ENCODE data around the gene ZNF136. TPM values are rescaled to one million over a fixed set of nuclear protein-coding genes. Genes with fewer than 3 reads are reported as not detected.

The ZNF136 gene
- total and polyA plus RNA-seq, 2 of the 8 experiments (the other 6 are each of a cell fraction or from before 2014, with no cell fraction given): 1.6 to 6.9 TPM

DNA sequence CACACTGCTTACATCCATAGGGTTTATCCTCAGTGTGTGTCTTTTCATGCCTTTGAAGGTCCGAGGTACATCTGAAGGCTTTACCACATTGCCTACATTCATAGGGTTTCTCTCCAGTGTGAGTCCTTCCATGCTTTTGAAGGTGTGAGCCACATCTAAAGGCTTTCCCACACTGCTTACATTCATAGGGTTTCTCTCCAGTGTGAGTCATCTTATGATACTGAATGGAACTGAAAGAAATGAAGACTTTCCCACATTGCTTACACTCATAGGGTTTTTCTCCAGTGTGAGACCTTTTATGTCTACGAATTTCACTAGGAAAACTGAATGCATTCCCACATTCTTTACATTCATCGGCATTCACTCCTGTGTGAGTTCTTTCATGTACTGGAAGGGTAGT is 29.8 kb upstream of the ZNF136 start:
- Histone ChIP-seq H3K14ac (ENCODE audit: insufficient read length) (no peak overlapping the region), H4K5ac (ENCODE audit: insufficient read length, low read depth, low read length) (no peak overlapping the region), H3K4me1 (replicated peaks in 1 of 4; ENCODE audit: control insufficient read depth in 3 of 4, insufficient read depth in 4 of 4, low read length in 3 of 4) (no peaks in the 10 kb centered on the region), H3K4me3 (ENCODE audit: extremely low read depth in 1 of 4, insufficient read depth in 2 of 4, low read depth in 3 of 4, low read length in 4 of 4) (peak overlapping the region in 1 of 4 experiments; percentile 15; a peak in 1 of 8 replicates), H3K23me2 (ENCODE audit: low read depth, low read length) (no peaks in the 10 kb centered on the region; the same call in 1 of the 2 replicates), H2BK120ac (replicated peaks; ENCODE audit: low read depth, low read length) (no peak overlapping the region), H2BK15ac (ENCODE audit: low read length) (no peak overlapping the region), H3K18ac (ENCODE audit: extremely low read depth, low read length) (no peak overlapping the region), H3K9me3 (ENCODE audit: insufficient read depth in 2 of 2, low read depth in 1 of 2, low read length in 1 of 2) (peaks cover 52 to 56% of the 10 kb centered on the region in 2 experiments), H3K4ac (replicated peaks; ENCODE audit: insufficient read length, low read depth, low read length) (no peak overlapping the region), H4K91ac (replicated peaks; ENCODE audit: insufficient read length, low read length) (no peak overlapping the region), H3K4me2 (ENCODE audit: insufficient read depth in 1 of 2, low read depth in 2 of 2, low read length in 2 of 2) (no peak overlapping the region), H3K27ac (ENCODE audit: low read depth, low read length) (no peak overlapping the region), H3K79me2 (ENCODE audit: control insufficient read depth in 1 of 2, insufficient read depth in 2 of 2, low read length in 2 of 2) (peaks cover 0 to 14% of the 10 kb centered on the region in 2 experiments; a peak in 1 of 4 replicates), H3K56ac (replicated peaks; ENCODE audit: insufficient read length, low read depth, low read length) (no peak overlapping the region), H2BK5ac (ENCODE audit: low read depth, low read length) (no peak overlapping the region), H2AFZ (ENCODE audit: low read length) (no peak overlapping the region), H4K8ac (ENCODE audit: extremely low read depth, insufficient read depth, low read length) (no peak overlapping the region), H3K79me1 (ENCODE audit: low read depth, low read length) (peaks cover 2% of the 10 kb centered on the region; the same call in 1 of the 2 replicates), H3K27me3 (replicated peaks in 1 of 4; ENCODE audit: control insufficient read depth in 3 of 4, extremely low read depth in 1 of 4, insufficient read depth in 3 of 4, low read length in 3 of 4) (no peaks in the 10 kb centered on the region), H4K20me1 (replicated peaks in 1 of 2; ENCODE audit: control insufficient read depth in 1 of 2, insufficient read depth in 2 of 2, low read length in 2 of 2) (peaks cover 0 to 2% of the 10 kb centered on the region in 2 experiments), H2BK20ac (ENCODE audit: low read length) (no peak overlapping the region), H2AK5ac (ENCODE audit: low read depth, low read length) (no peak overlapping the region), H2BK12ac (ENCODE audit: low read depth, low read length) (no peak overlapping the region), H3K23ac (ENCODE audit: insufficient read length) (no peak overlapping the region), H3K36me3 (ENCODE audit: control insufficient read depth in 2 of 4, insufficient read depth in 4 of 4, low read length in 3 of 4) (peaks cover 16 to 72% (median 45%) of the 10 kb centered on the region in 4 experiments), H3K9ac (replicated peaks in 1 of 4; ENCODE audit: extremely low read depth in 1 of 4, low read depth in 3 of 4, low read length in 3 of 4) (no peak overlapping the region)
- 91% methylated on average over 3 of the region's 3 CpGs; no CpG with 5 or more reads in 1 of the 2 experiments for whole genome bisulfite sequencing, 2 experiments (ENCODE audit: extremely low coverage in 1 of 2, insufficient coverage in 1 of 2, insufficient read length in 1 of 2, insufficient replicate concordance in 2 of 2, low coverage in 1 of 2, low lambda C conversion rate in 2 of 2, missing lambda C conversion rate in 1 of 2)
- TF ChIP-seq CHD2 (IDR thresholded peaks at IDR 0.05; ENCODE audit: low read length) (no peak), GTF2F1 (IDR thresholded peaks at IDR 0.05; ENCODE audit: borderline replicate concordance, low read depth, low read length) (peak; percentile 31; the same call in 1 of the 2 replicates)
- ChIA-PET POLR2A (ENCODE audit: partially characterized antibody) (no interaction called here), CTCF (ENCODE audit: partially characterized antibody) (interaction anchor here (1.0 kb wide), 2 partner anchors 71 to 253 kb away, joined by 3 read pairs; no protein-coding TSS in a partner anchor)
- FAIRE-seq (no peak), DNase-seq (ENCODE audit: low read depth in 1 of 2, low spot score in 2 of 2) (no peak)
